ENCODE measurements around the gene MCRIP2.
A peak's percentile ranks its signal among the peaks of the same experiment; 100 is the strongest.

The MCRIP2 gene

DNA sequence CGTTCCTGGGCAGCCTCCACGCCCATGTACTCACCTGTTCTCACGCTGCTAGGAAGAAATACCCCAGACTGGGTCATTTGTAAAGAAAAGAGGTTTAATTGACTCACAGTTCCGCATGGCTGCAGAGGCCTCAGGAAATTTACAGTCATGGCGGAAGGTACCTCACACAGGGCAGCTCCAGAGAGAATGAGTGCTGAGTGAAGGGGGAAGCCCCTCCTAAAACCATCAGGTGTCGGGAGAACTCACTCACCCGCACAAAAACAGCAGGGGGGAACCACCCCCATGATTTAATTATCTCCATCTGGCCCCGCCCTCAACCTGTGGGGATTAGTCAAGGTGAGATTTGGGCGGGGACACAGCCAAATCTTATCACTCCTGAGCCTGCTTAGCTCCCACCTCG is 33.6 kb upstream of the MCRIP2 start:
- no peak for TF ChIP-seq ZFX (IDR thresholded peaks at IDR 0.05; ENCODE audit: borderline replicate concordance)
- TF ChIP-seq, protein P1, sequence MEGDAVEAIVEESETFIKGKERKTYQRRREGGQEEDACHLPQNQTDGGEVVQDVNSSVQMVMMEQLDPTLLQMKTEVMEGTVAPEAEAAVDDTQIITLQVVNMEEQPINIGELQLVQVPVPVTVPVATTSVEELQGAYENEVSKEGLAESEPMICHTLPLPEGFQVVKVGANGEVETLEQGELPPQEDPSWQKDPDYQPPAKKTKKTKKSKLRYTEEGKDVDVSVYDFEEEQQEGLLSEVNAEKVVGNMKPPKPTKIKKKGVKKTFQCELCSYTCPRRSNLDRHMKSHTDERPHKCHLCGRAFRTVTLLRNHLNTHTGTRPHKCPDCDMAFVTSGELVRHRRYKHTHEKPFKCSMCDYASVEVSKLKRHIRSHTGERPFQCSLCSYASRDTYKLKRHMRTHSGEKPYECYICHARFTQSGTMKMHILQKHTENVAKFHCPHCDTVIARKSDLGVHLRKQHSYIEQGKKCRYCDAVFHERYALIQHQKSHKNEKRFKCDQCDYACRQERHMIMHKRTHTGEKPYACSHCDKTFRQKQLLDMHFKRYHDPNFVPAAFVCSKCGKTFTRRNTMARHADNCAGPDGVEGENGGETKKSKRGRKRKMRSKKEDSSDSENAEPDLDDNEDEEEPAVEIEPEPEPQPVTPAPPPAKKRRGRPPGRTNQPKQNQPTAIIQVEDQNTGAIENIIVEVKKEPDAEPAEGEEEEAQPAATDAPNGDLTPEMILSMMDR (IDR thresholded peaks at IDR 0.05), result no peak
- H3K27ac ChIP-seq, result no peak overlapping the region

DNA sequence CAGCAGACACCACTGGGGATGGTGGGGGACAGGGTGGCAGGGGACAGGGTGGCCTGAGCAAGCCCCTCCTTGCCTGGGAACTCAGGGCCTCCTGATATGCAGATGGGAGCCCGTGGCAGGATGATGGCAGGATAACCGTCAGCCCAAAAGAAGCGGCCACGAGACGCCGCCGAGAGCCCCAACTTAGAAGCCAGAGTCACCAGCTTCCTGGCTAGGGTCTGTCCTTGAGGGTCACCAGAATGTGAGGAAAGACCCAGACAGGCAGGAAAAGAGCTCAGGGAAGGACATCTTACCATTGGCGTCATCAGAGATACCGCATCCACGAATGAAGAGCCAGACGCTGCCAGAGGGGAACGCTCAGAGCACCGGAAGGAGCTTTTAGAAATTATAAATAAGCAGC is 32.3 kb upstream of the MCRIP2 start:
- H3K27ac ChIP-seq, result no peak overlapping the region
- TF ChIP-seq, protein P1 (IDR thresholded peaks at IDR 0.05), result no peak
- no peak for TF ChIP-seq ZFX (IDR thresholded peaks at IDR 0.05; ENCODE audit: borderline replicate concordance)

DNA sequence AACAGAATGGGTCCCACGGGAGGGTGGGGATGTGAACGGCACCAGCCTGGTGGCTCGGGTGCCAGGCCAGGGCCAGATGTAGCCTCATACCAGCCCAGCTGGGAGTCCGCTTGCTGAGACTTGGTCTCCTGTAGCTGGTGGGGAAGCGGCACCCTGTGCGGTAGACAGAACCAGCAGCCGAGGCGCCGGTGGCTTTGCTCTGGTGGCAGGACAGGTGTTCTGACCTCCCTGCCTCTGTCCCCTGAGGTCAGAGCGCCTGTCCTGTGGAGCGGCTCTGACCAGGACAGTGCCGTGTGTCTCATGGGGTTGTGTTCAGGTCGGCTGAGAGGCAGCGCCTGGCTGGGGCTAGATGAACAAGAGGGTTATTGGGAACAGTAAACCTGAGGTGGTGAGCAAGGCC is 31.6 kb upstream of the MCRIP2 start:
- no peak overlapping the region for H3K27ac ChIP-seq
- TF ChIP-seq ZFX (IDR thresholded peaks at IDR 0.05; ENCODE audit: borderline replicate concordance), result no peak
- TF ChIP-seq, protein P1 (IDR thresholded peaks at IDR 0.05), result no peak

DNA sequence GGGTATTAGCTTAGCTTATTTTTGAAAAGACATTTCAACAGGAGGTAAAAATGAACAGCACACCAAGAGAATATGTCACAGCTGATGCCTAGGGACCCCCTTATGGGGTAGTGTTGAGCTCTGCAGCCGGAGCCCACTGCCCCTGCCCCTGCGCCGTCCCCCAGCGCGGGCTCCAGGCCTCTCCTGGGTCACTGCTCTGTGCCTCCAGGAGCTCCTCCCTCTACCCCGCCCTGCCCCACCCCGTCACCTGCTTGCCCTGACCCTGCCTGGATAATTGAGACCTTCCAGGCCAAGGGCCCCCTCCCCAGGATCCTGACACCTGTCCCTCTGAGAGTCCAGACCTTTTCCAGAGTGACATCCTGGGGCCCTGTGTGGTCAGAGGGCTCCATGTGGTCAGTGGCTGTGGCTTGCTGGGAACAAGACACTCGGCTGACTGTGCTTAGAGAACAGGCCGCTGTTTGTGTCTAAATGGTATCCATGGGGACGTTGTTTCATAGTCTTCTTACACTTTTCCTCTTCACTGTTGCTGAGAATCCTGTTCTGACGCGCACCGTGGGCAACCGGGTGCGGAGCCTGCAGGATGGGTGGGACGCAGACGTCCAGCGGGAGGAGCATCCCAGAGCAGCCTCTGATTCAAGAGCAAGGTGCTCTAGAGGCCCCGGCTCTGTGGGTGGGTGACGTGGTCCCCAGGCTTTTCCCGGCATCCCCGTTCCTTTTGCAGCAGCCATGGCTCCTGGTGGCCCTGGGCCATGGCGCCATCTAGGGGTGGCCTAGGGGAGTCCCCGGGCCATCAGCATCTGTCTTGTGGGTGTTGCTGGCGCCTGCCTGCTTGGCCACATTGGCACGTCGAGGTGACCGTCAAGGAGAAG is 30.9 kb upstream of the MCRIP2 start:
- TF ChIP-seq ZFX (IDR thresholded peaks at IDR 0.05; ENCODE audit: borderline replicate concordance), result no peak
- TF ChIP-seq, protein P1 (IDR thresholded peaks at IDR 0.05), result peak; percentile 49
- H3K27ac ChIP-seq, result no peak overlapping the region

DNA sequence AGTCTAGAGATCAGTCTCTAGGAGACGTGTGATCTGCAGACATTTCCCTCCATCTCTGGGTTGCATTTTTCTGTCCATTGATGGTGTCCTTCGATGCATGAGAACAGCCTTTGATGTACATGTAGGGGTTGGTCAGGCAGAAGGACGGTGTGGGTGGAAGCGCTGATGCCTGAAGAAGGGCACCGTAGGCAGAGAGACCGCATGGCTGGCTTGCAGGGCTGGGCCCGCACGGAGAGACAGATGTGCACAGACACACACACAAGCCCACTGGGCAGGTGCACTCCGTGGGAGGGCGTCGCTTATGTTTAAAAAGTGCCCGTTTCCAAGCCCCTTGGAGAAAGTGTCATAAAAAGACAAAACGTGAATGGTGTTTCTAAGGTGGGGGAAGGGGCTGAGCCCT is 26.5 kb upstream of the MCRIP2 start:
- TF ChIP-seq, protein P1 (IDR thresholded peaks at IDR 0.05), result no peak
- no peak for TF ChIP-seq ZFX (IDR thresholded peaks at IDR 0.05; ENCODE audit: borderline replicate concordance)
- no peak overlapping the region for H3K27ac ChIP-seq

DNA sequence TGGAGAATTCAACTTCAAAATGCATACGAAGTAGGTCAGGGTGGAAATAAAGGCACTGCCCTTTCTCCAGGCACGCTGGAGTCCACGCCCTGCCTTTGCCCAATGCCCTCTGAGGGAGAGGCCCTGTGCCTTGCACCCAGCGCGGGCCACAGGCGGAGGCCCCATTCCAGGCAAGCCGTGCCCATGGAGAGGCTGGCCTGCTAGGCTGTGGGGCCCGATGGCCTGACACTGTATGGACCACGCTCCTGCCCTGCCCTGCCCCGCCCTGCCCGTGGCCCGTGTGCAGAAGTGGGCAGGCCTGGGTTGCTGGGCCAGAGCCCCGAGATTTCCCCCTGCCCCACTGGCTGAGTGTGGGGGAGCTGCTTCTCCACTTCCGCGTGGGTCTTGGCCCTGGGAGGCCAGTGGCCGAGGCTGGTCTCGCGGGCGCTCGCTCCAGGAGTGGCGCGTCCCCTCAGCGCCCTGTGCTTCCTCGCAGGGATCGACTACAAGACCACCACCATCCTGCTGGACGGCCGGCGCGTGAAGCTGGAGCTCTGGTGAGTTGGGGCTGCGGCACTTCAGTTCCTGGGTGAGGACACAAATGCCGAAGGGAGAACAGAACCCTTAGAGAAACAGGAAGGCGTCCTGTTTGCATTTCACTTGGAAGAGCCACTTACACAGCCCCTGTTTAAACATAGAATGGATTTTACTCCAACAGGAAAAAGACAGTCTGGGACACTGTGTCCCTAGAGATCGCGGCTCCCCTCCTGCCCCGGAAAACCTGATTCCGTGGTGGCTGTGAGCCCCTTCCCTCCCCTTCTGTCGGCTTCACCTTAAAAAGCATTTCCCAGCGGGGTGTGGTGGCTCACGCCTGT is 24.7 kb upstream of the MCRIP2 start:
- H3K27ac ChIP-seq, result no peak overlapping the region
- no peak for TF ChIP-seq ZFX (IDR thresholded peaks at IDR 0.05; ENCODE audit: borderline replicate concordance)
- TF ChIP-seq, protein P1 (IDR thresholded peaks at IDR 0.05), result no peak

Data from 22Rv1 (cell line).